Heart left ventricle (tissue), 13 donors: ENCODE measurements around the gene PLXNC1.
"Not testable (repeated sequence)": the region's sequence is repeated elsewhere in the genome, so short reads cannot be mapped to it uniquely, and the experiment has no call there.

Experiments used
- CTCF ChIP-seq, 12 donors: fragments of 200-600 bp; sonication (generic) in 4 of 12; IDR thresholded peaks; one replicate each; pipeline versions ENCODE4 v1.5.0 to v1.8.0; 2018 to 2022; ENCODE audit warnings: antibody characterized with exemption in 12 of 12, mild to moderate bottlenecking in 5 of 12
- POLR2A ChIP-seq, 2 donors: fragments of 450-650 bp; IDR thresholded peaks; one replicate each; pipeline ENCODE4 v1.6.1; 2017; ENCODE audit warnings: antibody characterized with exemption in 2 of 2, mild to moderate bottlenecking in 2 of 2, moderate library complexity in 2 of 2
- donor health status: ischemic (EF 13 %, LVEDD 7.1; RV severe dilation, severe dysfunction).
- donor health status: DM: no; HTN: yes; CAD: no.
- donor health status: DM: no; HTN: no; CAD: no.
- donor health status: ischemic (EF 25% LVEDD 6.9; RV normal size, moderate dysfunction).
- donor health status: ischemic (EF 25% LVEDD 5.7; RV mildly dilated, moderate dysfunction).
- donor health status: ischemic (EF 35%, LVEDD 5.7; RV mildly dilated, moderate dysfunction).
- donor health status: nonischemic (EF 11% LVEDD 7.7; RV severe dilation, severe dysfunction).
- donor health status: DM: yes; HTN: yes; CAD: no.
- donor health status: PGD.
- donor health status: ischemic (EF 29% LVEDD 5.4; RV normal size, mild dysfunction).
- donor health status: nonischemic (EF 23%, LVEDD 6.1; RV moderate dilation, normal function).

DNA sequence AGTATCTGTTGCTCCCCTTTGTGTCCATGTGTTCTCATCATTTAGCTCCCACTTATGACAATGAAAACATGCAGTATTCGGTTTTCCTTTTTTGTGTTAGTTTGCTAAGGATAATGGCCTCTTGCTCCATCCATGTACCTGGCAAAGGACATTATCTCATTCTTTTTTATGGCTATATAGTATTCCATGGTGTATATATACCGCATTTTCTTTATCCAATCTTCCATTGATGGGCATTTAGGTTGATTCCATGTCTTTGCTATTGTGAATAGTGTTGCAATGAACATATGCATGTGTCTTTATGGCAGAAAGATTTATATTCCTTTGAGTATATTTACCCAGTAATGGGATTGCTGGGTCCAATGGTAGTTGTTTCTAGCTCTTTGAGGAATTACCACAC, 168.2 kb downstream of the PLXNC1 start:
- not testable (repeated sequence) for TF ChIP-seq CTCF, POLR2A (IDR thresholded peaks at IDR 0.05)
